ENCODE measurements around the gene LRRC59.
A peak's percentile ranks its signal among the peaks of the same experiment; 100 is the strongest.
"Not testable (repeated sequence)": the region's sequence is repeated elsewhere in the genome, so short reads cannot be mapped to it uniquely, and the experiment has no call there.

Gene LRRC59

DNA sequence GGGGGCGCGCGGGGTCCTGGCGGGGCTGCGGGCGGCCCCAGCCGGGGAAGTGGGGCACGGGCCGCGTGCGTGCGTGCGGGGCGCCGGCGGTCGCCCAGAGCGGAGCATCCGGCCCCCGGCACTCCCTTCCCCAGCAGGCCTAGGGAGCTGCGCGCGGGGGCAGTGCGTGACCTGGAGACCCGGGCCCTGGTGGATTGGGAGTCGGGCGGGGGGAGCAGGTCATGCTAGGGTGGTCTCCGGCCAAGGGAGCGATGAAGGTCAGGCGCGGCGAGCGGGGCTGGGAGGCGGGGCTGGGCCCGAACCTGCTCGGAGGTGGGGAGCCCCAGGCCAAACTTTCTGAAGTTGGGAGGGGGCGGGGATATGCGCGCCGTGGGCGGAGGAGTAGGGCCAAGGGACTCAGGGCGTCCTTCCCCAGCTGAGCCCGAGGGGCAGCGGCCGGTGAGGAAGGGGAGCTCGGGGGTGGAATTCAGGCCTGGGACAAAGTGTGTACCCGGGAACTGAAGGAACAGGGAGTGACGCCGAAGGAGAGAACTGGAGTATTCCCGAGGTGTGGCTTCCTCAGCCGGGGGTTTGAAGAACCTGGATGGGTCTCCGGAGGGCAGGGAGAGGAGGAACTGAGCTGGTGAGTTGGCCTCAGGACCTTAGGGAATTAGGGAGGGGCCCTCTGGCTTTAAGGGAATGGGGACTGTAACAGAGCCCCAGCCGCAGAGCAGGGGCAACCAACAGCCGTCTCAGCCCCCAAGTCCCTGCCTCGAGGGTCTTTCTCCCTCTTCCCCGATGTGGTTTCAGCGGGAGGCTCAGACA is 50.8 kb downstream of the LRRC59 start:
- no peak for DNase-seq (ENCODE audit: low spot score)

DNA sequence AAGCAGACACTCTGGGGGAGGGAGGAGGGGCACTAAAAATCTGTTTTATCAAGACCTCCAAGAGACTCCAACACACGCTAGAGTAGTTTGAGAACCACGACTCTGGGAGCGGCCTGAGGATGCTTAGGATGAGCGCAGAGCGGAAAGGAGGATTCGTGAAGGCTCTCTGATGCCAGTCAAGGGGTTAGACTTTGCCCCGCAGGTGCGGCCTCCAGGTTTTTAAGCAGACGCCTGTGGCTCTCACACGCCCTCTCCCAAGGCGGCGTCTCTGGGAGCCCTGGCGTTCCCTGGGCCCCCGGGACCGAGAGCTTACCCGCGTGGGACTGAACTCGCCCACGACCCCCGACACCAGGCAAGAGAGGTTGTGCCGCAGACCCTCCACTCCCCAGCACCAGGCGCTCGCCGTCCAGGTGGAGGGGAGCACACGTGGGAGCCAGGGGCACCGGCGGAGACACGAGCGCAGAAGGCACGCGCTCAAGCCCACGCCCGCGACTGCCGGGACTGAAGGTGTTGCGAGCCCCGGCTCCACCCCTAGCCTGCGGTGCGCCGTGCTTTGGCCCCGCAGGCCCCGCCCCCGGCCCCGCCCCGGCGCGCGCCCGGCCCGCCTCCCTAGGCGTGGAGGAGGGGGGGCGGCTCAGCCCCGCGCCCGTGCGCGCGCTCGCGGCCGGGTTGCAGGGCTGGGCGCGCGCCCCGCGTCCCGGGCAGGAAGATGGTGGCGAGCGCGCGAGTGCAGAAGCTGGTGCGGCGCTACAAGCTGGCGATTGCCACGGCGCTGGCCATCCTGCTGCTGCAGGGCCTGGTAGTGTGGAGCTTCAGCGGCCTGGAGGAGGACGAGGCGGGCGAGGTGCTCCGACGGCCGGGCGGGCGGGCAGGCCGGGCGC is 51.7 kb downstream of the LRRC59 start, which contains the start of gene XYLT2:
Gene XYLT2 (plus strand): TSS at position 695 of the 881 bp plus-strand sequence. CDS start 15 bp downstream, at position 710.
- peak; percentile 87 for DNase-seq (ENCODE audit: low spot score)

DNA sequence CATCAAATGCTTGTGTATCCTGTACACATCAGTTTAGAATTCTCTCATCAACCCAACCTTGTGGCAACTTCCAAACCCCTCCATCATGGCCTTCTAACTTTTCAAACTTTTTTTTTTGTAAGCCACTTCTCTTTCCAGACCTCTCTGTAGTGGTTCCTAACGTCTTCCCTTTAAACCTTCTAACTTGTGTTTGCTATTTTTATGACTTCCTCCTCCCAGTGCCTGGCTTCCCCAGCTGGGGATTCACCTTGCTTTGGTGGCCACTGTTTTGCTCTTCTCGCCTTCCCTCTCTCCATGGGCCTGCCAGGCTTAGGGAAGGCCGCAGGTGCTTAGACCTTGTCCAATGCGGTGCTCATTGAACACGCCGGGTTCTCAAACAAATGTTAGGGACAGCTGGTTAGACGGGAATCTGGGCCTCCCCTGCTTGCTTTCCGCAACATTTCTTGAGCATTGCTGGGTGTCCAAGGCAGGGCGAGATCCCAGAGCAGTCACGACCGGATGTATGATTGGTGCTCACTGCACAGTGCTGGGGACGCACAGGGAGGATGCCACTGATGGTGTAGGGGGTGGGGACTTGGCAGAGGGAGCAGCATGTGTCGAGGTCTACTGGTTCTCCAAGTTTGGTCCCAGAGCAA is 52.5 kb downstream of the LRRC59 start:
- no peak for DNase-seq (ENCODE audit: low spot score)

DNA sequence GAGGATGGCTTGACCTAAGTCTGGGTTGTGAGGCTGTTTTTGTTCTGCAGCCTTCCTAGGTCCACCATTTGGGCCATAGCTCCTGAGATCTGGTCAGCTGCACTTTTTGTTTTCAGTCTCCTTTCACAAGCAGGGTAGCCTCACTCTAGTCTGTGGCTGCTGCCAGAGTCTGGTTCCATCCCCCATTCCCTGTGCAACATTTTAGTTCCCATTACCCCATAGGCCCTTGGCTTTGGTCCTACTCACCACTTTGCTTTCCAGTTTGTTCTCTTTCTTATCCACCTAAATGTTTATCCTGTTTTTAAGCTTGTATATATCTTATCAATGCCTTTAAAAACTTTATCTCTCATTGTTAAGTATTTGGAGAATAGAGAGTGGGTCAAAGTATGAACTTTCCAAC is 57.9 kb downstream of the LRRC59 start:
- no peak for DNase-seq (ENCODE audit: low spot score)

DNA sequence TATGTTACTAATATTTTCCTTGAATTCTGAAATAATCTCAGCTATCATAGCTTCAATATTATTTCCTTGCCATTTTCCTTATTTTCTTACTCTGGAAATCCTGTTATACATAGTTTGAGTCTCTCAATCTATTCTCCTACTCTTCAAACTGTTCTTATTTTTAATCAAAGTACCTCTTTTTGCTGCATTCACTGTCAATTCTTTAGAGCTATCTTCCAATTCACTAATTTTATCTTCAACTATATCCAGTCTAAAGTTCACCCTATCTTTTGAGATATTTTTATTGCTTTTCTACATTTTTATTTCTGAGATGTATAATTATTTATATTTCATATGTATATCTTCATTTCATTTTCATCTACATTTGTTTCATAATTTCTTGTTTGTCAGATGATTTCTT is 58.7 kb downstream of the LRRC59 start:
- no peak for DNase-seq (ENCODE audit: low spot score)

DNA sequence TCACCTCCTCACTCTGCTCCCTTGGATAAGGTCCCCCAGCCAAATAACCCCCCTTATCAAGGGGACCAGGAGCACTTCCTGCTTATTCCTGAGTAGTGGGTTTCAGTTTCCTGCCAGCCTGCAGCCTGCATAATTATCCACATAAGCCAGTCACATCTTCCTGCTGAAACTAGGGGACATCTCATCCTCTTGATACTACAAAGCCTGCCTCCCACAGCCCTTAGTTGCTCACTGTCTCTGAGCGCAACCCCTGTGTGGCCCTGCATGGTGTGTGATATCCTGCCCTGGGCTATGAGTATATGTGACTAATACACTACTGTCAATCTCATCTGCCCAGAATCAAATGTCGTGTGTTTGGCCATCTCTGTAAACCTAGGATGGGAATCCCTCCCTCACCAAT is 59.4 kb downstream of the LRRC59 start:
- DNase-seq (ENCODE audit: low spot score) = no peak

DNA sequence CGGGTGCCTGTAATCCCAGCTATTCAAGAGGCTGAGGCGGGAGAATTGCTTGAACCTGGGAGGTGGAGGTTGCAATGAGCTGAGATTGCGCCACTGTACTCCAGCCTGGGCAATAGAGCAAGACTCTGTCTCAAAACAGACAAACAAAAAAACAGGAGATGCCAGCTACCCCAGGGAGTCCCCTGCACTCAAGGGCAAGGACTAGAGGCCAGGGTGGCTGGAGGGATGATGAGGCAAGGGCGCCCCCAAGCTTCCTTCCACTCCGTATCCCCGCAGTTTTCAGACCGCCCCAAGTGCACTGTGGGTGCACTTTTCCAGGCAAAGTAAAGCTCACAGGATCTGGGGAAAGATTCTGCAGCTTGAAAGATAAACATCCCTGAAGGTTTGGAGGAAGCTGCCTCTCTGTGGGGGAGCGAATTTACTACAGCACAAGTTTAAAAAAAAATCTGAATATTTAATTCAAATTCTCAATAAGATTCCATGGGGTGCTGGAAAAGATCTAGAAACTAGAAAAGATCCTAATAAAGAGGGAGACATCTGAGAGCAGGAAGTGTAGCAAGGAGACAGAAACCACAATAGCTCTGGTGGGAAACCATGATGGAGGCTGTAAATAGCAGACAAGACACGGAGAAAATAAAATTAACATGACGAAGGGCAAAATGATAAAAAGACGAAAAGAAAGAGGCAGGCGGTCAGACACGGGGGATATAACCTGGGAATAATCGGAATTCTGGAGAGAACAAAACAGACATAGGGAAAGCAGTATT is 63.8 kb downstream of the LRRC59 start:
- not testable (repeated sequence) for DNase-seq (ENCODE audit: low spot score)

DNA sequence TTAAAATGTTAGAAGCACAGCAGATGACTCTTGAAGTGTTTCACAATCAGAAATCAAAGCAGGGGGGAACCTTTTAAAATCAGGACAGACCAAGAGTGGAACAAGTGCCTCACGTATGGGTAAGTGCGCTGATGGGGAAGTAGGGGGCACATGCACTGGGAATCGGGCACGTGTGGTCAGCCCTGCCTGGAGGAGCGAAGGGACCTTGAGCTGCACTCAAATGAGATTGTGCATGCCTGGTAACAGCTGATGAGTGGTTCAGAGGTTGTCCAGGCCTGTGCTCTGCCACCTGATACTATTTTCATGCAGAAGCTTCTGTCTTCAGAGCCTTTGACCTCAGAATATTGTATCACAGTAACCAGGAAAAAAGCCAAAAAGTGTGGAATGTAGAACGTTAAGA is 65.1 kb downstream of the LRRC59 start:
- no peak for DNase-seq (ENCODE audit: low spot score)
